HepG2 (cell line): Measurements from ENCODE around the gene ATP4A. TPM values are rescaled to one million over a fixed set of nuclear protein-coding genes. Genes with fewer than 3 reads are reported as not detected.

Experiments used
- CC2D1A ChIP-seq: sonication (generic); formaldehyde crosslinking; IDR thresholded peaks from 2 replicates; pipeline ENCODE4 v1.8.1; 2023; ENCODE audit warnings: mild to moderate bottlenecking, missing genetic modification reagents
- DNMT1 ChIP-seq: sonication (generic); formaldehyde crosslinking; IDR thresholded peaks from 2 replicates; pipeline ENCODE4 v1.5.1; 2020; ENCODE audit warnings: mild to moderate bottlenecking, missing genetic modification reagents
- HMGA1 ChIP-seq: sonication (generic); formaldehyde crosslinking; conservative IDR thresholded peaks from 2 replicates; pipeline ENCODE4 v1.4.0; 2020; ENCODE audit warnings: missing genetic modification reagents
- IKZF1 ChIP-seq: fragments of 450-650 bp; IDR thresholded peaks from 2 replicates; pipeline ENCODE4 v1.7.1; 2016
- KDM2A ChIP-seq: sonication (generic); formaldehyde crosslinking; IDR thresholded peaks from 2 replicates; pipeline ENCODE4 v1.4.0; 2020; ENCODE audit warnings: low read depth, missing genetic modification reagents, borderline replicate concordance
- PATZ1 ChIP-seq: sonication (generic); formaldehyde crosslinking; IDR thresholded peaks from 2 replicates; pipeline ENCODE4 v1.4.0; 2020; ENCODE audit warnings: missing genetic modification reagents
- SOX5 ChIP-seq: IDR thresholded peaks from 2 replicates; pipeline ENCODE4 v1.6.1; 2016; ENCODE audit warnings: borderline replicate concordance
- TOE1 ChIP-seq: sonication (generic); formaldehyde crosslinking; IDR thresholded peaks from 2 replicates; pipeline ENCODE4 v1.4.0; 2020; ENCODE audit warnings: mild to moderate bottlenecking, missing genetic modification reagents
- TRIM24 ChIP-seq: sonication (generic); formaldehyde crosslinking; IDR thresholded peaks from 2 replicates; pipeline ENCODE4 v1.8.0; 2022; ENCODE audit warnings: mild to moderate bottlenecking, missing genetic modification reagents
- ZFAT ChIP-seq: sonication (generic); formaldehyde crosslinking; conservative IDR thresholded peaks from 2 replicates; pipeline ENCODE4 v1.8.1; 2023; ENCODE audit warnings: missing genetic modification reagents, inconsistent platforms
- ZMAT3 ChIP-seq: sonication (generic); formaldehyde crosslinking; conservative IDR thresholded peaks from 2 replicates; pipeline ENCODE4 v1.7.0; 2021; ENCODE audit warnings: missing genetic modification reagents
- ZNF468 ChIP-seq: sonication (generic); formaldehyde crosslinking; IDR thresholded peaks from 2 replicates; pipeline ENCODE4 v1.8.0; 2022; ENCODE audit warnings: mild to moderate bottlenecking, moderate library complexity, missing genetic modification reagents
- ZNF484 ChIP-seq: sonication (generic); formaldehyde crosslinking; IDR thresholded peaks from 2 replicates; pipeline ENCODE4 v1.5.1; 2020; ENCODE audit warnings: mild to moderate bottlenecking, low read depth, missing genetic modification reagents, borderline replicate concordance
- ZNF503 ChIP-seq: sonication (generic); formaldehyde crosslinking; IDR thresholded peaks from 2 replicates; pipeline ENCODE4 v1.4.0; 2020; ENCODE audit warnings: missing genetic modification reagents
- ZNF737 ChIP-seq: sonication (generic); formaldehyde crosslinking; IDR thresholded peaks from 2 replicates; pipeline ENCODE4 v1.5.0; 2020; ENCODE audit warnings: missing genetic modification reagents, mild to moderate bottlenecking, borderline replicate concordance
- ZNF746 ChIP-seq: sonication (generic); formaldehyde crosslinking; IDR thresholded peaks from 2 replicates; pipeline ENCODE4 v1.8.0; 2022; ENCODE audit warnings: mild to moderate bottlenecking, missing genetic modification reagents
- ZNF780A ChIP-seq: sonication (generic); formaldehyde crosslinking; IDR thresholded peaks from 2 replicates; pipeline ENCODE4 v1.8.0; 2022; ENCODE audit warnings: mild to moderate bottlenecking, missing genetic modification reagents, moderate library complexity
- ZNF782 ChIP-seq: sonication (generic); formaldehyde crosslinking; IDR thresholded peaks from 2 replicates; pipeline ENCODE4 v1.4.0; 2020; ENCODE audit warnings: missing genetic modification reagents, mild to moderate bottlenecking, borderline replicate concordance
- ZNF788 ChIP-seq: sonication (generic); formaldehyde crosslinking; IDR thresholded peaks from 2 replicates; pipeline ENCODE4 v1.5.0; 2020; ENCODE audit warnings: mild to moderate bottlenecking, missing genetic modification reagents, borderline replicate concordance
- ZSCAN31 ChIP-seq: sonication (generic); formaldehyde crosslinking; IDR thresholded peaks from 2 replicates; pipeline ENCODE4 v1.5.0; 2020; ENCODE audit warnings: low read depth, mild to moderate bottlenecking, missing genetic modification reagents
- polyA plus RNA-seq, 8 experiments: library from polyadenylated mRNA; depleted of rRNA in 3 of 8; stranded (reverse) in 7 of 8; unstranded in 1 of 8; fragments of >200 nt; fragmentation: Illumina TruSeq in 4 of 8; extraction: Trizol in 4 of 8; gene quantifications; 2 replicates each; pipeline versions ENCODE4 v1.2.1 to v1.2.3, GENCODE V29; 2011 to 2016; ENCODE audit warnings: low read depth in 4 of 8, missing spikeins in 1 of 8, mixed read lengths in 1 of 8; ENCODE audit not compliant: insufficient read depth in 1 of 8
- total RNA-seq, 5 experiments: library from RNA; depleted of rRNA; stranded (reverse); fragments of >200 nt; fragmentation: Illumina TruSeq; extraction: Trizol; gene quantifications; 2 replicates each; pipeline ENCODE4 v1.2.3, GENCODE V29; 2016; ENCODE audit warnings: low read depth in 1 of 5
- TF ChIP-seq, protein P1 (sequence below): IDR thresholded peaks from 2 replicates; pipeline ENCODE4 v1.6.1; 2016; ENCODE audit warnings: low read depth, borderline replicate concordance
- TF ChIP-seq, protein P2 (sequence below): sonication (generic); formaldehyde crosslinking; IDR thresholded peaks from 2 replicates; pipeline ENCODE4 v1.9.0; 2021; ENCODE audit warnings: missing genetic modification reagents, borderline replicate concordance
- TF ChIP-seq, protein P3 (sequence below): sonication (generic); formaldehyde crosslinking; conservative IDR thresholded peaks from 2 replicates; pipeline ENCODE4 v1.5.0; 2020; ENCODE audit warnings: missing genetic modification reagents

The ATP4A gene
- total and polyA plus RNA-seq, 2 of the 13 experiments (the other 11 are each of a cell fraction or from before 2014, with no cell fraction given) = 0.08 to 0.11 TPM

- peak; percentile 61; the same call in 1 of the 2 replicates for TF ChIP-seq TOE1
- peak; percentile 21; the same call in 1 of the 2 replicates for TF ChIP-seq SOX5 (CRISPR knock-in tag)
- TF ChIP-seq ZFAT (CRISPR knock-in tag) = no peak; the same call in 1 of the 2 replicates
- TF ChIP-seq, protein P1, sequence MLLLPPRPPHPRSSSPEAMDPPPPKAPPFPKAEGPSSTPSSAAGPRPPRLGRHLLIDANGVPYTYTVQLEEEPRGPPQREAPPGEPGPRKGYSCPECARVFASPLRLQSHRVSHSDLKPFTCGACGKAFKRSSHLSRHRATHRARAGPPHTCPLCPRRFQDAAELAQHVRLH (CRISPR knock-in tag) = no peak; the same call in 1 of the 2 replicates
- peak; percentile 31; the same call in 1 of the 2 replicates for TF ChIP-seq CC2D1A (CRISPR knock-in tag)
- peak; percentile 80 for TF ChIP-seq KDM2A (CRISPR knock-in tag)
- peak; percentile 81; the same call in 1 of the 2 replicates for TF ChIP-seq ZNF788 (CRISPR knock-in tag)
- TF ChIP-seq, protein P2, sequence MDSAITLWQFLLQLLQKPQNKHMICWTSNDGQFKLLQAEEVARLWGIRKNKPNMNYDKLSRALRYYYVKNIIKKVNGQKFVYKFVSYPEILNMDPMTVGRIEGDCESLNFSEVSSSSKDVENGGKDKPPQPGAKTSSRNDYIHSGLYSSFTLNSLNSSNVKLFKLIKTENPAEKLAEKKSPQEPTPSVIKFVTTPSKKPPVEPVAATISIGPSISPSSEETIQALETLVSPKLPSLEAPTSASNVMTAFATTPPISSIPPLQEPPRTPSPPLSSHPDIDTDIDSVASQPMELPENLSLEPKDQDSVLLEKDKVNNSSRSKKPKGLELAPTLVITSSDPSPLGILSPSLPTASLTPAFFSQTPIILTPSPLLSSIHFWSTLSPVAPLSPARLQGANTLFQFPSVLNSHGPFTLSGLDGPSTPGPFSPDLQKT (CRISPR knock-in tag) = peak; percentile 83; the same call in 1 of the 2 replicates
- TF ChIP-seq DNMT1 (CRISPR knock-in tag) = no peak
- TF ChIP-seq ZNF737 = no peak
- no peak for TF ChIP-seq HMGA1 (CRISPR knock-in tag)
- no peak; the same call in 1 of the 2 replicates for TF ChIP-seq ZNF468 (CRISPR knock-in tag)
- no peak for TF ChIP-seq IKZF1
- TF ChIP-seq ZNF484 (CRISPR knock-in tag) = no peak
- peak; percentile 73 for TF ChIP-seq PATZ1 (CRISPR knock-in tag)
- TF ChIP-seq, protein P3, sequence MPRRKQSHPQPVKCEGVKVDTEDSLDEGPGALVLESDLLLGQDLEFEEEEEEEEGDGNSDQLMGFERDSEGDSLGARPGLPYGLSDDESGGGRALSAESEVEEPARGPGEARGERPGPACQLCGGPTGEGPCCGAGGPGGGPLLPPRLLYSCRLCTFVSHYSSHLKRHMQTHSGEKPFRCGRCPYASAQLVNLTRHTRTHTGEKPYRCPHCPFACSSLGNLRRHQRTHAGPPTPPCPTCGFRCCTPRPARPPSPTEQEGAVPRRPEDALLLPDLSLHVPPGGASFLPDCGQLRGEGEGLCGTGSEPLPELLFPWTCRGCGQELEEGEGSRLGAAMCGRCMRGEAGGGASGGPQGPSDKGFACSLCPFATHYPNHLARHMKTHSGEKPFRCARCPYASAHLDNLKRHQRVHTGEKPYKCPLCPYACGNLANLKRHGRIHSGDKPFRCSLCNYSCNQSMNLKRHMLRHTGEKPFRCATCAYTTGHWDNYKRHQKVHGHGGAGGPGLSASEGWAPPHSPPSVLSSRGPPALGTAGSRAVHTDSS = no peak
- TF ChIP-seq TRIM24 = no peak
- TF ChIP-seq ZNF782 (CRISPR knock-in tag) = peak; percentile 7; the same call in 1 of the 2 replicates
- peak; percentile 81; the same call in 1 of the 2 replicates for TF ChIP-seq ZSCAN31 (CRISPR knock-in tag)
- no peak for TF ChIP-seq ZMAT3 (CRISPR knock-in tag)
- no peak for TF ChIP-seq ZNF746 (CRISPR knock-in tag)
- TF ChIP-seq ZNF503 (CRISPR knock-in tag) = 0 out of 2 replicates have a peak, but pooled peaks have one; percentile 47
- no peak for TF ChIP-seq ZNF780A
Measured at GRCh38 chr19:35545001-35545854, 18.2 kb downstream of the ATP4A start, which contains the start of gene TMEM147 (continued).
